Endothelial cell of umbilical vein (primary cell): ENCODE data around the gene PPM1M.

Source experiments
- MYC ChIP-seq: IDR thresholded peaks from one replicate; pipeline ENCODE4 v1.6.1; 2011; ENCODE audit warnings: mild to moderate bottlenecking, low read depth, low read length
- POLR2A ChIP-seq: IDR thresholded peaks from 2 replicates; pipeline ENCODE4 v1.6.1; 2012; ENCODE audit warnings: low read depth, mild to moderate bottlenecking, control low read depth, low read length
- POLR2AphosphoS5 ChIP-seq: IDR thresholded peaks from 2 replicates; pipeline ENCODE4 v1.6.1; 2012; ENCODE audit warnings: low read depth, mild to moderate bottlenecking, control low read depth, low read length, moderate library complexity; ENCODE audit not compliant: insufficient read depth
- TF ChIP-seq, protein P1 (sequence below), 2 donors: IDR thresholded peaks; 1 replicate in 1 of 2; 2 replicates in 1 of 2; pipeline ENCODE4 v1.5.1; 2011; ENCODE audit warnings: low read length in 2 of 2, mild to moderate bottlenecking in 2 of 2, moderate library complexity in 2 of 2, control low read depth in 1 of 2, inconsistent platforms in 1 of 2, low read depth in 1 of 2; ENCODE audit not compliant: insufficient read depth in 1 of 2; ENCODE audit errors: extremely low read depth in 1 of 2
- TF ChIP-seq, protein P2 (sequence below): IDR thresholded peaks from 2 replicates; pipeline ENCODE4 v1.6.1; 2011; ENCODE audit not compliant: insufficient read depth, insufficient read length

DNA sequence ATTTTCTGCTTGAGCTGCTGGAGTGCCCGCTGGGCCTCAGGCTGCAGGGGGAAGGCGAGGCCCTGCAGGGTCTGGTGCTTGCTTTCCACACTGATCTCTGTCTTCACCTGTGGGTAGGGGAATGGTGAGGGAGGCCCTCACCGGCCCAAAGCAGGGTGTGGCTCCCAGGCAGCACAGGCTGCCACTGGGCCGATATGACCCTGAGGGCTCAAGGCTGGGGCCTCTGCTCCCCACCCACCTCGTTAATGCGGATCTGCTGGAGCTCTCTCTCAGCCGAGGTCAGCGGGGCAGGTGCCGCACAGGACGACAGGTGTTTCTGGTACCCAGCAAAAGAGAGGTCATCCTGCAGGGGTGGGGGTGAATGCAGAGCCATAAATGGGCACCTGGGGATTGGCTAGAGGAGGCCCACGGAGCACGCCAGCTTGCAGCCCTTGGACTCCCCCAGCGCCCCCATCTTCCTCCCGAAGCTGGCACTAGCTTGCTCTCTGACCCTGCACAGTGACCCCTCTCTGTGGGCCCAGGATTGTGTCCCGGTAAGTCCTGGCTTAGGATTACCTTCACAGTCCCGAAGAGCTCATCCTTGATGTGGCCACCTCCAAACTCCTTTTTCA lies 14.6 kb upstream of the PPM1M start:
- TF ChIP-seq, protein P1, sequence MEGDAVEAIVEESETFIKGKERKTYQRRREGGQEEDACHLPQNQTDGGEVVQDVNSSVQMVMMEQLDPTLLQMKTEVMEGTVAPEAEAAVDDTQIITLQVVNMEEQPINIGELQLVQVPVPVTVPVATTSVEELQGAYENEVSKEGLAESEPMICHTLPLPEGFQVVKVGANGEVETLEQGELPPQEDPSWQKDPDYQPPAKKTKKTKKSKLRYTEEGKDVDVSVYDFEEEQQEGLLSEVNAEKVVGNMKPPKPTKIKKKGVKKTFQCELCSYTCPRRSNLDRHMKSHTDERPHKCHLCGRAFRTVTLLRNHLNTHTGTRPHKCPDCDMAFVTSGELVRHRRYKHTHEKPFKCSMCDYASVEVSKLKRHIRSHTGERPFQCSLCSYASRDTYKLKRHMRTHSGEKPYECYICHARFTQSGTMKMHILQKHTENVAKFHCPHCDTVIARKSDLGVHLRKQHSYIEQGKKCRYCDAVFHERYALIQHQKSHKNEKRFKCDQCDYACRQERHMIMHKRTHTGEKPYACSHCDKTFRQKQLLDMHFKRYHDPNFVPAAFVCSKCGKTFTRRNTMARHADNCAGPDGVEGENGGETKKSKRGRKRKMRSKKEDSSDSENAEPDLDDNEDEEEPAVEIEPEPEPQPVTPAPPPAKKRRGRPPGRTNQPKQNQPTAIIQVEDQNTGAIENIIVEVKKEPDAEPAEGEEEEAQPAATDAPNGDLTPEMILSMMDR (IDR thresholded peaks at IDR 0.05; ENCODE audit: extremely low read depth in 1 of 2, insufficient read depth in 1 of 2, low read depth in 1 of 2, low read length in 2 of 2): no peak
- TF ChIP-seq POLR2A: no peak
- TF ChIP-seq POLR2AphosphoS5: no peak
- no peak for TF ChIP-seq MYC
- TF ChIP-seq, protein P2, sequence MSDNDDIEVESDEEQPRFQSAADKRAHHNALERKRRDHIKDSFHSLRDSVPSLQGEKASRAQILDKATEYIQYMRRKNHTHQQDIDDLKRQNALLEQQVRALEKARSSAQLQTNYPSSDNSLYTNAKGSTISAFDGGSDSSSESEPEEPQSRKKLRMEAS: no peak
